ENCODE measurements around the gene STK11IP.
A peak's percentile ranks its signal among the peaks of the same experiment; 100 is the strongest.

The STK11IP gene

GRCh38 chr2:219616550-219616949, 18.9 kb downstream of the STK11IP start:
- no peak overlapping the region for H3K9ac ChIP-seq (ENCODE audit: low read depth in 1 of 2, low read length in 2 of 2)
- no peaks in the 10 kb centered on the region for H3K4me1 ChIP-seq (ENCODE audit: control insufficient read depth in 1 of 2, insufficient read depth in 2 of 2, low read length in 2 of 2)
- no peak overlapping the region for H3K4me3 ChIP-seq (ENCODE audit: low read depth in 1 of 2, low read length in 2 of 2)
- H3K36me3 ChIP-seq (ENCODE audit: control insufficient read depth in 1 of 2, insufficient read depth in 2 of 2, low read length in 2 of 2), result peaks cover 8 to 30% of the 10 kb centered on the region in 2 donors
- no peaks in the 10 kb centered on the region for H3K9me3 ChIP-seq (ENCODE audit: control insufficient read depth in 1 of 2, low read length in 2 of 2)
- H3K27me3 ChIP-seq (ENCODE audit: control insufficient read depth in 1 of 2, insufficient read depth in 2 of 2, low read length in 2 of 2), result no peaks in the 10 kb centered on the region
- H3K27ac ChIP-seq (ENCODE audit: low read depth, low read length), result no peak overlapping the region

GRCh38 chr2:219618733-219619122, 21.1 kb downstream of the STK11IP start:
- Histone ChIP-seq H3K9ac (ENCODE audit: low read depth in 1 of 2, low read length in 2 of 2) (no peak overlapping the region), H3K36me3 (ENCODE audit: control insufficient read depth in 1 of 2, insufficient read depth in 2 of 2, low read length in 2 of 2) (peaks cover 4 to 20% of the 10 kb centered on the region in 2 donors), H3K4me1 (ENCODE audit: control insufficient read depth in 1 of 2, insufficient read depth in 2 of 2, low read length in 2 of 2) (no peaks in the 10 kb centered on the region), H3K27ac (ENCODE audit: low read depth, low read length) (no peak overlapping the region), H3K27me3 (ENCODE audit: control insufficient read depth in 1 of 2, insufficient read depth in 2 of 2, low read length in 2 of 2) (no peaks in the 10 kb centered on the region), H3K9me3 (ENCODE audit: control insufficient read depth in 1 of 2, low read length in 2 of 2) (no peaks in the 10 kb centered on the region), H3K4me3 (ENCODE audit: low read depth in 1 of 2, low read length in 2 of 2) (no peak overlapping the region)

- Histone ChIP-seq H3K4me1 (ENCODE audit: control insufficient read depth in 1 of 2, insufficient read depth in 2 of 2, low read length in 2 of 2) (no peaks in the 10 kb centered on the region), H3K36me3 (ENCODE audit: control insufficient read depth in 1 of 2, insufficient read depth in 2 of 2, low read length in 2 of 2) (peaks cover 4 to 20% of the 10 kb centered on the region in 2 donors), H3K9me3 (ENCODE audit: control insufficient read depth in 1 of 2, low read length in 2 of 2) (no peaks in the 10 kb centered on the region), H3K27ac (ENCODE audit: low read depth, low read length) (no peak overlapping the region), H3K9ac (ENCODE audit: low read depth in 1 of 2, low read length in 2 of 2) (no peak overlapping the region), H3K27me3 (ENCODE audit: control insufficient read depth in 1 of 2, insufficient read depth in 2 of 2, low read length in 2 of 2) (no peaks in the 10 kb centered on the region), H3K4me3 (ENCODE audit: low read depth in 1 of 2, low read length in 2 of 2) (no peak overlapping the region)
These were observed 21.6 kb downstream of the STK11IP start for GRCh38 chr2:219619235-219619634.

DNA sequence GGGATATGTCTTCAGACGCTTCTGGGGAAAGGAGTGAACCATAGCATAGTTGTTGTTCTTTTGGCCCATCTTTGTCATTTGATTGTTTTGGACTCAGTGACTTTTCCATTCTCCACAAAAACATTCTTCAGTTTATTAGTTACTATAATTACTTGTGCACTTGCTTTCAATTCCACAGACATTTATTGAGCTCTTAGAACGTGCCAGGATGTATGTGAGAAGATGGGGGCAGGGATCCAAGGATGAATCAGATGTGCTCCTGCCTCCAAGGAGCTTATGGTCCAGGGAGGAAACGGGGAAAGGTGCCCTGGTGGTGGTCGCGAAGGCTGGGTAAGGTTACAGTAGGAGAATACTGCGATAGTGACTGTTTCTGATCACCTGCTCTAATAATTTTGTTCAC, 22.9 kb downstream of the STK11IP start:
- Histone ChIP-seq H3K4me3 (ENCODE audit: low read depth in 1 of 2, low read length in 2 of 2) (no peak overlapping the region), H3K9ac (ENCODE audit: low read depth in 1 of 2, low read length in 2 of 2) (no peak overlapping the region), H3K27ac (ENCODE audit: low read depth, low read length) (no peak overlapping the region), H3K9me3 (ENCODE audit: control insufficient read depth in 1 of 2, low read length in 2 of 2) (no peaks in the 10 kb centered on the region), H3K27me3 (ENCODE audit: control insufficient read depth in 1 of 2, insufficient read depth in 2 of 2, low read length in 2 of 2) (peaks cover 0 to 5% of the 10 kb centered on the region in 2 donors), H3K4me1 (ENCODE audit: control insufficient read depth in 1 of 2, insufficient read depth in 2 of 2, low read length in 2 of 2) (no peaks in the 10 kb centered on the region), H3K36me3 (ENCODE audit: control insufficient read depth in 1 of 2, insufficient read depth in 2 of 2, low read length in 2 of 2) (peaks cover 2 to 10% of the 10 kb centered on the region in 2 donors)

DNA sequence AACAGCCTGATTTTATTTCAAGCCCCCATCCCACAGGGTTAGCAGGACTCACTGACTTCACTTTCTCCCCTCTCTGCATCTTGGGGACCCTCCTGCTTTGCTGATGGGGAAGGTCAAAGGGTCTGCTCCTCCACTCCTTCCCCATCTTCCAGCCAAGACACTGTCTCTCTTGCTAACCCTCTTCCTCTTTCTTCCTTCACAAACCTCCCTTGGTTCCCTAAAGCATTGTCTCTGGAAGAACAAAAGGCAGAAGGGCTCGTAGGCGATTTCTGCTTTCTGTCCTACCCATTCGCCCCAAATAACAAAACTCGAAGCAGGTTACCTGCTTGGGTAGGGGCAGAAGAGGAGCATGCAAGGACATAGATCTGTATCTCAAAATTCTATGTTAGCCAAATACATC, 24.3 kb downstream of the STK11IP start:
- no peaks in the 10 kb centered on the region for H3K4me1 ChIP-seq (ENCODE audit: control insufficient read depth in 1 of 2, insufficient read depth in 2 of 2, low read length in 2 of 2)
- H3K27me3 ChIP-seq (ENCODE audit: control insufficient read depth in 1 of 2, insufficient read depth in 2 of 2, low read length in 2 of 2), result peaks cover 5 to 9% of the 10 kb centered on the region in 2 donors
- H3K9me3 ChIP-seq (ENCODE audit: control insufficient read depth in 1 of 2, low read length in 2 of 2), result no peaks in the 10 kb centered on the region
- H3K36me3 ChIP-seq (ENCODE audit: control insufficient read depth in 1 of 2, insufficient read depth in 2 of 2, low read length in 2 of 2), result no peaks in the 10 kb centered on the region
- no peak overlapping the region for H3K4me3 ChIP-seq (ENCODE audit: low read depth in 1 of 2, low read length in 2 of 2)
- H3K27ac ChIP-seq (ENCODE audit: low read depth, low read length), result no peak overlapping the region
- H3K9ac ChIP-seq (ENCODE audit: low read depth in 1 of 2, low read length in 2 of 2), result no peak overlapping the region

DNA sequence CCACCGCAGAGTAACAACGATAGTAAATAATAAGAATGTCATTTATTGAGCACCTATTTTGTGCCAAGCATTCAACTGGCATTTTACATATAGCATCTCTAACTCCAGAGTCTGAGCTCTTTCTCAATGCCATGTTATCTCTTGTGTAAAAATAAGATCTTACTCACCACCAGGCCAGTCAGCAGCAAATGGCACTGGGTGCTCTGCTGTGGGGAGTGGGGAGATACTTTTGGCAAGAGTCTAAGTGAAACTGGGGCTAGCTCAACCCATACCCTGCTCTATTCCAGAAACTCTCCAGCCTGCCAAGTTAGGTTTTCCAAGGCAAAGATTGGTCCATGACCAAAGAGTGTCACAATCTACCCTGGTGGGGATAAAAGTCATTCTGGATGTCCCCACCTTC, 24.8 kb downstream of the STK11IP start:
- H3K27ac ChIP-seq (ENCODE audit: low read depth, low read length), result no peak overlapping the region
- H3K36me3 ChIP-seq (ENCODE audit: control insufficient read depth in 1 of 2, insufficient read depth in 2 of 2, low read length in 2 of 2), result no peaks in the 10 kb centered on the region
- H3K27me3 ChIP-seq (ENCODE audit: control insufficient read depth in 1 of 2, insufficient read depth in 2 of 2, low read length in 2 of 2), result peaks cover 7 to 11% of the 10 kb centered on the region in 2 donors
- H3K4me1 ChIP-seq (ENCODE audit: control insufficient read depth in 1 of 2, insufficient read depth in 2 of 2, low read length in 2 of 2), result no peaks in the 10 kb centered on the region
- H3K9ac ChIP-seq (ENCODE audit: low read depth in 1 of 2, low read length in 2 of 2), result no peak overlapping the region
- no peaks in the 10 kb centered on the region for H3K9me3 ChIP-seq (ENCODE audit: control insufficient read depth in 1 of 2, low read length in 2 of 2)
- H3K4me3 ChIP-seq (ENCODE audit: low read depth in 1 of 2, low read length in 2 of 2), result no peak overlapping the region

DNA sequence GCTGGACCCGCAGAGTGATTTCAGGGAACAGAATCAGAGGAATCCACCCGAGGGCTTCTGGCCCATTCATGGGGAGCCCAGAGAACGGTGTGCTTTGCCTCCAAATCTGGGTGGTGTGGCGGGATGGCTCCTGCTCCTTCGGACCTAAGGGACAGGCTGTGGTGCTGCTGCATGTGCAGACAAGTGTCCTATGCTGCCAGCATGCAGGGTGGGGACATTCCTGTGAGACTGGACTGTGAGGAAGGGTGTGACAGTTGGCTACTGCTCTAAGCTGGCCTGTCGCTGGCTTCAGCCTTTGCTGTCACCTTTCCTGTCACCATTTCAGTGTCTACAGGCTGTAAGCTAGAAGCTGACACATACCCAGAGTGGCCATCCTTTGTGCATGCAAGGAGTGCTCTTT, 26.9 kb downstream of the STK11IP start:
- Histone ChIP-seq H3K27ac (ENCODE audit: low read depth, low read length) (no peak overlapping the region), H3K4me1 (ENCODE audit: control insufficient read depth in 1 of 2, insufficient read depth in 2 of 2, low read length in 2 of 2) (no peaks in the 10 kb centered on the region), H3K4me3 (ENCODE audit: low read depth in 1 of 2, low read length in 2 of 2) (no peak overlapping the region), H3K9ac (ENCODE audit: low read depth in 1 of 2, low read length in 2 of 2) (no peak overlapping the region), H3K27me3 (ENCODE audit: control insufficient read depth in 1 of 2, insufficient read depth in 2 of 2, low read length in 2 of 2) (peaks cover 7 to 18% of the 10 kb centered on the region in 2 donors), H3K36me3 (ENCODE audit: control insufficient read depth in 1 of 2, insufficient read depth in 2 of 2, low read length in 2 of 2) (no peaks in the 10 kb centered on the region), H3K9me3 (ENCODE audit: control insufficient read depth in 1 of 2, low read length in 2 of 2) (no peaks in the 10 kb centered on the region)

DNA sequence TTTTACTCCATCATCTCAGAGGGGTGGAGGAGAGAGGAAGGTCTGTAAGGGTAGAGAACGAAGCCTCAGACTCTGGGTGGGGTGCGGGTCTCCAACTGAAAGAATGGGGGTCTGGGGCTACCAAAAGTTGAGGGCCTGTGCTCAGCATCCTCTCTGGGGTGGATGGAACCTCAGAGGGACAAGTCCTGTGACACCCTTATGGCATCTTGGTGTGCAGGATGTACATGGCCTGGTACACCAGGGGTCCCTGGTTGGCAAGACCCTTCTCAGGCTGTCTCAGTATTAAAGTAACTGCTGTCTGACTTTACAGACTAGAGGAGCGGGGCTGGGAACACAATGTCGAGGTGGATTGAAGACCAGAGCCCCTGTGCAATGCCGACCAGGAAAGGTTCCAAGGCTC, 27.5 kb downstream of the STK11IP start:
- H3K36me3 ChIP-seq (ENCODE audit: control insufficient read depth in 1 of 2, insufficient read depth in 2 of 2, low read length in 2 of 2), result no peaks in the 10 kb centered on the region
- H3K27ac ChIP-seq (ENCODE audit: low read depth, low read length), result no peak overlapping the region
- no peak overlapping the region for H3K4me3 ChIP-seq (ENCODE audit: low read depth in 1 of 2, low read length in 2 of 2)
- H3K27me3 ChIP-seq (ENCODE audit: control insufficient read depth in 1 of 2, insufficient read depth in 2 of 2, low read length in 2 of 2), result peaks cover 7 to 18% of the 10 kb centered on the region in 2 donors
- no peak overlapping the region for H3K9ac ChIP-seq (ENCODE audit: low read depth in 1 of 2, low read length in 2 of 2)
- no peaks in the 10 kb centered on the region for H3K4me1 ChIP-seq (ENCODE audit: control insufficient read depth in 1 of 2, insufficient read depth in 2 of 2, low read length in 2 of 2)
- no peaks in the 10 kb centered on the region for H3K9me3 ChIP-seq (ENCODE audit: control insufficient read depth in 1 of 2, low read length in 2 of 2)

DNA sequence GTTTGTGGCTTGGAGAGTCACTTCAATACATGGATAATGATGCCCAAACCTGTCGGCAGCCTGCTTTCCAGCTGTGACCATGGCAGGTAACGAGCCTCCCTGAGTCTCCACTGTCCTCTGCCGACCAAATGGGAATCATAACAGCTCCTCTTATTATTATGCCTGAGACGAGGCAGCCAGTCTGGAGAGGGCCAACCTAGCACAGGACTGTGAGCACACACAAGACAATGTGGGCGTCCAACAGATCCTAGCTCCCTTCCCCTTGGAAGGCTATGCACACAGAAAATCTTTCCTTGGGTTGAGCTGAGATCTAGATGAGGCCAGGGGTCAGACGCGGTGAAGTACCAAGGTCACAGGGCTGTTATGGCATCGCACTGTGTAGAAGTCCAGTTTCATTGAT, 28.9 kb downstream of the STK11IP start:
- no peaks in the 10 kb centered on the region for H3K36me3 ChIP-seq (ENCODE audit: control insufficient read depth in 1 of 2, insufficient read depth in 2 of 2, low read length in 2 of 2)
- peaks cover 7 to 18% of the 10 kb centered on the region in 2 donors for H3K27me3 ChIP-seq (ENCODE audit: control insufficient read depth in 1 of 2, insufficient read depth in 2 of 2, low read length in 2 of 2)
- H3K4me1 ChIP-seq (ENCODE audit: control insufficient read depth in 1 of 2, insufficient read depth in 2 of 2, low read length in 2 of 2), result no peaks in the 10 kb centered on the region
- H3K9me3 ChIP-seq (ENCODE audit: control insufficient read depth in 1 of 2, low read length in 2 of 2), result no peaks in the 10 kb centered on the region
- no peak overlapping the region for H3K9ac ChIP-seq (ENCODE audit: low read depth in 1 of 2, low read length in 2 of 2)
- no peak overlapping the region for H3K27ac ChIP-seq (ENCODE audit: low read depth, low read length)
- H3K4me3 ChIP-seq (ENCODE audit: low read depth in 1 of 2, low read length in 2 of 2), result no peak overlapping the region

DNA sequence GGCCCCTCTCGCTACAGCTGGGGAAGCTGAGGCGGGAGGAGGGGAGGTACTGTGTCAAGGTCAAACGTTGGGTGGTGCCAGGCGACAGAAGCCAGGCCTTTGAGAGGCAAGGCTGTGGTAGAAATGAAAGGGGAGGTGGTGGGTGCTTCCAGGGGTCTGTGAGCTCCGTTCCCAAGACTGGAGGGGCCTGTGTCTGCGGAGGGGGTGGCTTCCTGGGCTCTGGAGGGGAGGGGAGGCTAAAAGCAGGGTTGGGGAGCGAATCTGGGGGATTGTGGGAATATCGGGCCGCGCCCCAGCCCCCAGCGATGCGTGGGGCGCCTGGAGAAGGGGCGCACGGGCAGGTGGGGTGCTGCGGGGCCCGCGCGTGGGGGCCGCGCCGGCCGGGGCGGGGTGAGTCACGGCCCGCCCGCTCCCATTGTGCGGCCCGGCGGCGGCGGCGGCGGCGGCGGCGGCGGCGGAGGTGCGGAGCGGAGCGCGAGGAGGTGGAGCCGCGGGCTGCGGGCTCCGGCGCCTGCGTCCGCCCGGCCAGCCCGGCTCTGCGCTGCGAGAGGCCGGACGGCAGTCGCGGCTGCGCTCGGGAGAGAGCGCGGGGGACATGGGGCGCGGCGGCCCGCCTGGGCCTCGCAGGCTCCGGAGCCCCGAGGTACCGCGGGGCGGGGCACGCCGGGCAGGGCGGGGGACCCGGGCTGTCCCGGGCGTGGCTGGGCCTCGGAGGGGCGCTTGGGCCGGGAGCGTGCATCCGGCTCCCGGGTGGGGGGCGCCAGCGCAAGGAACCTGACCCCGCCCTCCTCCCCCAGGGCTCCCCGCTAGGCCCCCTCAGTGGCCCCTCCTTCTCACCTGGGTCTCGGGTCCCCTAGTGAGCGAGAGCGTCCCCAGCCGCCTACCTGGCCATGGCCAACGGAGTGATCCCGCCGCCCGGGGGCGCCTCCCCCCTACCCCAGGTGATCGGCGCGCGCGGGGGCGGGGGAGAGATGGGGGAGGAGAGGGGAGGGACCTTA, 29.7 kb downstream of the STK11IP start, which contains the start of gene SLC4A3:
Gene SLC4A3, plus strand, starts transcription at position 528 of the 998 bp plus-strand sequence. Its CDS starts 363 bp downstream, at position 891.
- Histone ChIP-seq H3K9me3 (ENCODE audit: control insufficient read depth in 1 of 2, low read length in 2 of 2) (no peaks in the 10 kb centered on the region), H3K4me3 (ENCODE audit: low read depth in 1 of 2, low read length in 2 of 2) (peak within 1 kb of the TSS; percentile 15 to 16), H3K9ac (ENCODE audit: low read depth in 1 of 2, low read length in 2 of 2) (no peak within 1 kb of the TSS), H3K27ac (ENCODE audit: low read depth, low read length) (no peak within 1 kb of the TSS), H3K36me3 (ENCODE audit: control insufficient read depth in 1 of 2, insufficient read depth in 2 of 2, low read length in 2 of 2) (no peaks in the 10 kb centered on the region), H3K4me1 (ENCODE audit: control insufficient read depth in 1 of 2, insufficient read depth in 2 of 2, low read length in 2 of 2) (no peaks in the 10 kb centered on the region), H3K27me3 (ENCODE audit: control insufficient read depth in 1 of 2, insufficient read depth in 2 of 2, low read length in 2 of 2) (peaks cover 7 to 18% of the 10 kb centered on the region in 2 donors)
